ENCODE results near the gene PAN3. TPM values are rescaled to one million over a fixed set of nuclear protein-coding genes. Genes with fewer than 3 reads are reported as not detected.

The PAN3 gene
- total and polyA plus RNA-seq, 4 experiments from 2014 or later = 2.8 to 66.7 (median 36.4) TPM

Other genes starting within 250 kb of the PAN3 start
- not detected for gene PDX1, start 218.5 kb upstream of the PAN3 start, total RNA-seq
- gene PDX1, start 218.5 kb upstream of the PAN3 start, polyA plus RNA-seq = not detected
- gene CDX2, start 169.2 kb upstream of the PAN3 start, total RNA-seq = not detected
- gene CDX2, start 169.2 kb upstream of the PAN3 start, polyA plus RNA-seq = not detected
- gene URAD, start 149.9 kb upstream of the PAN3 start, total RNA-seq = not detected
- gene URAD, start 149.9 kb upstream of the PAN3 start, polyA plus RNA-seq = not detected
- not detected for gene FLT3, start 38.0 kb upstream of the PAN3 start, total RNA-seq
- not detected for gene FLT3, start 38.0 kb upstream of the PAN3 start, polyA plus RNA-seq